ENCODE results near the gene CYP24A1. TPM values are rescaled to one million over a fixed set of nuclear protein-coding genes. Genes with fewer than 3 reads are reported as not detected.
A peak's percentile ranks its signal among the peaks of the same experiment; 100 is the strongest.

Gene CYP24A1
- total and polyA plus RNA-seq, 2 of the 13 experiments (the other 11 are each of a cell fraction or from before 2014, with no cell fraction given), result 9.4 to 32.7 TPM

- TF ChIP-seq PBX3 (CRISPR knock-in tag; IDR thresholded peaks at IDR 0.05; ENCODE audit: borderline replicate concordance) (no peak), NR0B2 (CRISPR knock-in tag; IDR thresholded peaks at IDR 0.05) (no peak), ZNF761 (CRISPR knock-in tag; conservative IDR thresholded peaks at IDR 0.05) (peak; percentile 44; the same call in 1 of the 2 replicates), CHCHD3 (CRISPR knock-in tag; IDR thresholded peaks at IDR 0.05) (no peak), ZBTB44 (CRISPR knock-in tag; IDR thresholded peaks at IDR 0.05) (peak; percentile 80; the same call in 1 of the 2 replicates), YEATS4 (CRISPR knock-in tag; IDR thresholded peaks at IDR 0.05; ENCODE audit: borderline replicate concordance) (peak; percentile 79; the same call in 1 of the 2 replicates), ZNF350 (CRISPR knock-in tag; IDR thresholded peaks at IDR 0.05; ENCODE audit: borderline replicate concordance, low read depth) (peak; percentile 93), ZNF782 (CRISPR knock-in tag; IDR thresholded peaks at IDR 0.05; ENCODE audit: borderline replicate concordance) (0 out of 2 replicates have a peak, but pooled peaks have one; percentile 44), DR1 (CRISPR knock-in tag; IDR thresholded peaks at IDR 0.05) (peak; percentile 61; the same call in 1 of the 2 replicates), TOPORS (CRISPR knock-in tag; IDR thresholded peaks at IDR 0.05) (no peak), CBX1 (IDR thresholded peaks at IDR 0.05; ENCODE audit: low read depth) (peak; percentile 76), THRA (CRISPR knock-in tag; IDR thresholded peaks at IDR 0.05; ENCODE audit: borderline replicate concordance) (peak; percentile 97), MLX (CRISPR knock-in tag; IDR thresholded peaks at IDR 0.05) (peak; percentile 87)
- TF ChIP-seq, protein P1, sequence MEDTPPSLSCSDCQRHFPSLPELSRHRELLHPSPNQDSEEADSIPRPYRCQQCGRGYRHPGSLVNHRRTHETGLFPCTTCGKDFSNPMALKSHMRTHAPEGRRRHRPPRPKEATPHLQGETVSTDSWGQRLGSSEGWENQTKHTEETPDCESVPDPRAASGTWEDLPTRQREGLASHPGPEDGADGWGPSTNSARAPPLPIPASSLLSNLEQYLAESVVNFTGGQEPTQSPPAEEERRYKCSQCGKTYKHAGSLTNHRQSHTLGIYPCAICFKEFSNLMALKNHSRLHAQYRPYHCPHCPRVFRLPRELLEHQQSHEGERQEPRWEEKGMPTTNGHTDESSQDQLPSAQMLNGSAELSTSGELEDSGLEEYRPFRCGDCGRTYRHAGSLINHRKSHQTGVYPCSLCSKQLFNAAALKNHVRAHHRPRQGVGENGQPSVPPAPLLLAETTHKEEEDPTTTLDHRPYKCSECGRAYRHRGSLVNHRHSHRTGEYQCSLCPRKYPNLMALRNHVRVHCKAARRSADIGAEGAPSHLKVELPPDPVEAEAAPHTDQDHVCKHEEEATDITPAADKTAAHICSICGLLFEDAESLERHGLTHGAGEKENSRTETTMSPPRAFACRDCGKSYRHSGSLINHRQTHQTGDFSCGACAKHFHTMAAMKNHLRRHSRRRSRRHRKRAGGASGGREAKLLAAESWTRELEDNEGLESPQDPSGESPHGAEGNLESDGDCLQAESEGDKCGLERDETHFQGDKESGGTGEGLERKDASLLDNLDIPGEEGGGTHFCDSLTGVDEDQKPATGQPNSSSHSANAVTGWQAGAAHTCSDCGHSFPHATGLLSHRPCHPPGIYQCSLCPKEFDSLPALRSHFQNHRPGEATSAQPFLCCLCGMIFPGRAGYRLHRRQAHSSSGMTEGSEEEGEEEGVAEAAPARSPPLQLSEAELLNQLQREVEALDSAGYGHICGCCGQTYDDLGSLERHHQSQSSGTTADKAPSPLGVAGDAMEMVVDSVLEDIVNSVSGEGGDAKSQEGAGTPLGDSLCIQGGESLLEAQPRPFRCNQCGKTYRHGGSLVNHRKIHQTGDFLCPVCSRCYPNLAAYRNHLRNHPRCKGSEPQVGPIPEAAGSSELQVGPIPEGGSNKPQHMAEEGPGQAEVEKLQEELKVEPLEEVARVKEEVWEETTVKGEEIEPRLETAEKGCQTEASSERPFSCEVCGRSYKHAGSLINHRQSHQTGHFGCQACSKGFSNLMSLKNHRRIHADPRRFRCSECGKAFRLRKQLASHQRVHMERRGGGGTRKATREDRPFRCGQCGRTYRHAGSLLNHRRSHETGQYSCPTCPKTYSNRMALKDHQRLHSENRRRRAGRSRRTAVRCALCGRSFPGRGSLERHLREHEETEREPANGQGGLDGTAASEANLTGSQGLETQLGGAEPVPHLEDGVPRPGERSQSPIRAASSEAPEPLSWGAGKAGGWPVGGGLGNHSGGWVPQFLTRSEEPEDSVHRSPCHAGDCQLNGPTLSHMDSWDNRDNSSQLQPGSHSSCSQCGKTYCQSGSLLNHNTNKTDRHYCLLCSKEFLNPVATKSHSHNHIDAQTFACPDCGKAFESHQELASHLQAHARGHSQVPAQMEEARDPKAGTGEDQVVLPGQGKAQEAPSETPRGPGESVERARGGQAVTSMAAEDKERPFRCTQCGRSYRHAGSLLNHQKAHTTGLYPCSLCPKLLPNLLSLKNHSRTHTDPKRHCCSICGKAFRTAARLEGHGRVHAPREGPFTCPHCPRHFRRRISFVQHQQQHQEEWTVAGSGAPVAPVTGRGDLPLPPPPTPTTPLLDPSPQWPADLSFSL (CRISPR knock-in tag; IDR thresholded peaks at IDR 0.05), result peak; percentile 82
- TF ChIP-seq, protein P2, sequence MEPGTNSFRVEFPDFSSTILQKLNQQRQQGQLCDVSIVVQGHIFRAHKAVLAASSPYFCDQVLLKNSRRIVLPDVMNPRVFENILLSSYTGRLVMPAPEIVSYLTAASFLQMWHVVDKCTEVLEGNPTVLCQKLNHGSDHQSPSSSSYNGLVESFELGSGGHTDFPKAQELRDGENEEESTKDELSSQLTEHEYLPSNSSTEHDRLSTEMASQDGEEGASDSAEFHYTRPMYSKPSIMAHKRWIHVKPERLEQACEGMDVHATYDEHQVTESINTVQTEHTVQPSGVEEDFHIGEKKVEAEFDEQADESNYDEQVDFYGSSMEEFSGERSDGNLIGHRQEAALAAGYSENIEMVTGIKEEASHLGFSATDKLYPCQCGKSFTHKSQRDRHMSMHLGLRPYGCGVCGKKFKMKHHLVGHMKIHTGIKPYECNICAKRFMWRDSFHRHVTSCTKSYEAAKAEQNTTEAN (CRISPR knock-in tag; conservative IDR thresholded peaks at IDR 0.05), result peak; percentile 94
These were observed 50.1 kb downstream of the CYP24A1 start (continued) for GRCh38 chr20:54123587-54124180.
